ENCODE results near the gene CT45A9.
"Not testable (repeated sequence)": the region's sequence is repeated elsewhere in the genome, so short reads cannot be mapped to it uniquely, and the experiment has no call there.

DNA sequence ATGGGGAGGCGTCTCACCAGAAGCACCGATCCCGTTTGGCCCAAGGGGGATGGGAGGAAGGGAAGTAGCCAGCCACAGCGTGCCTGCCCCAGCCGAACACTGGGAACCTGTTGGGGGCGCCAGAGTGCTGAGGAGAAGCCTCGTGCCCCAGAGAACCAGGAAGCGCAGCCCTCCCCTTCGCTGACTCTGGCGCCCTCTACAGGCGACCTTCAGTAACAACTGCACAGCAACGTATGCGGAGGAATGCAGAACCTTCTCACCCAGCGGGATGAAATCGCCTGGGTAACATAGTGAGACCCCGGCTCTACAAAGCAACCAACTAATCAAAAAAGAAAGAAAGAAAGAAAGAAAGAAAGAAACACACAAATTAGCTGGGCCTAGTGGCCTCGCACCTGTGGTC is at the start of gene CT45A9:
- not testable (repeated sequence) for TF ChIP-seq EP300 (conservative IDR thresholded peaks at IDR 0.05; ENCODE audit: poor library complexity, severe bottlenecking); POLR2AphosphoS5 (IDR thresholded peaks at IDR 0.05); RAD21 (conservative IDR thresholded peaks at IDR 0.05); MXI1 (conservative IDR thresholded peaks at IDR 0.05; ENCODE audit: poor library complexity, severe bottlenecking); EZH2 (IDR thresholded peaks at IDR 0.05; ENCODE audit: borderline replicate concordance, insufficient read depth, low read length, poor library complexity, severe bottlenecking); SMC3 (conservative IDR thresholded peaks at IDR 0.05; ENCODE audit: poor library complexity); TAF1 (IDR thresholded peaks at IDR 0.05; ENCODE audit: low read depth)
- TF ChIP-seq, protein P1, sequence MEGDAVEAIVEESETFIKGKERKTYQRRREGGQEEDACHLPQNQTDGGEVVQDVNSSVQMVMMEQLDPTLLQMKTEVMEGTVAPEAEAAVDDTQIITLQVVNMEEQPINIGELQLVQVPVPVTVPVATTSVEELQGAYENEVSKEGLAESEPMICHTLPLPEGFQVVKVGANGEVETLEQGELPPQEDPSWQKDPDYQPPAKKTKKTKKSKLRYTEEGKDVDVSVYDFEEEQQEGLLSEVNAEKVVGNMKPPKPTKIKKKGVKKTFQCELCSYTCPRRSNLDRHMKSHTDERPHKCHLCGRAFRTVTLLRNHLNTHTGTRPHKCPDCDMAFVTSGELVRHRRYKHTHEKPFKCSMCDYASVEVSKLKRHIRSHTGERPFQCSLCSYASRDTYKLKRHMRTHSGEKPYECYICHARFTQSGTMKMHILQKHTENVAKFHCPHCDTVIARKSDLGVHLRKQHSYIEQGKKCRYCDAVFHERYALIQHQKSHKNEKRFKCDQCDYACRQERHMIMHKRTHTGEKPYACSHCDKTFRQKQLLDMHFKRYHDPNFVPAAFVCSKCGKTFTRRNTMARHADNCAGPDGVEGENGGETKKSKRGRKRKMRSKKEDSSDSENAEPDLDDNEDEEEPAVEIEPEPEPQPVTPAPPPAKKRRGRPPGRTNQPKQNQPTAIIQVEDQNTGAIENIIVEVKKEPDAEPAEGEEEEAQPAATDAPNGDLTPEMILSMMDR (IDR thresholded peaks at IDR 0.05; ENCODE audit: poor library complexity, severe bottlenecking): not testable (repeated sequence)
- TF ChIP-seq, protein P2, sequence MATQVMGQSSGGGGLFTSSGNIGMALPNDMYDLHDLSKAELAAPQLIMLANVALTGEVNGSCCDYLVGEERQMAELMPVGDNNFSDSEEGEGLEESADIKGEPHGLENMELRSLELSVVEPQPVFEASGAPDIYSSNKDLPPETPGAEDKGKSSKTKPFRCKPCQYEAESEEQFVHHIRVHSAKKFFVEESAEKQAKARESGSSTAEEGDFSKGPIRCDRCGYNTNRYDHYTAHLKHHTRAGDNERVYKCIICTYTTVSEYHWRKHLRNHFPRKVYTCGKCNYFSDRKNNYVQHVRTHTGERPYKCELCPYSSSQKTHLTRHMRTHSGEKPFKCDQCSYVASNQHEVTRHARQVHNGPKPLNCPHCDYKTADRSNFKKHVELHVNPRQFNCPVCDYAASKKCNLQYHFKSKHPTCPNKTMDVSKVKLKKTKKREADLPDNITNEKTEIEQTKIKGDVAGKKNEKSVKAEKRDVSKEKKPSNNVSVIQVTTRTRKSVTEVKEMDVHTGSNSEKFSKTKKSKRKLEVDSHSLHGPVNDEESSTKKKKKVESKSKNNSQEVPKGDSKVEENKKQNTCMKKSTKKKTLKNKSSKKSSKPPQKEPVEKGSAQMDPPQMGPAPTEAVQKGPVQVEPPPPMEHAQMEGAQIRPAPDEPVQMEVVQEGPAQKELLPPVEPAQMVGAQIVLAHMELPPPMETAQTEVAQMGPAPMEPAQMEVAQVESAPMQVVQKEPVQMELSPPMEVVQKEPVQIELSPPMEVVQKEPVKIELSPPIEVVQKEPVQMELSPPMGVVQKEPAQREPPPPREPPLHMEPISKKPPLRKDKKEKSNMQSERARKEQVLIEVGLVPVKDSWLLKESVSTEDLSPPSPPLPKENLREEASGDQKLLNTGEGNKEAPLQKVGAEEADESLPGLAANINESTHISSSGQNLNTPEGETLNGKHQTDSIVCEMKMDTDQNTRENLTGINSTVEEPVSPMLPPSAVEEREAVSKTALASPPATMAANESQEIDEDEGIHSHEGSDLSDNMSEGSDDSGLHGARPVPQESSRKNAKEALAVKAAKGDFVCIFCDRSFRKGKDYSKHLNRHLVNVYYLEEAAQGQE (IDR thresholded peaks at IDR 0.05; ENCODE audit: borderline replicate concordance): not testable (repeated sequence)
